Hepatic stellate cell (primary cell): ENCODE data around the gene SLC15A1.

Experiments
- DNase-seq: peaks from one replicate; pipeline ENCODE4 v3.0.0; 2011; ENCODE audit warnings: low spot score

Gene SLC15A1

GRCh38 chr13:98752467-98753290, at the start of gene SLC15A1:
Gene SLC15A1 (minus strand): TSS chr13:98752672. CDS start chr13:98752598, 74 bp downstream.
- no peak for DNase-seq

GRCh38 chr13:98801626-98802418, 49.4 kb upstream of the SLC15A1 start:
- DNase-seq: no peak

- no peak for DNase-seq
Measured at GRCh38 chr13:98800078-98800477, 47.6 kb upstream of the SLC15A1 start.

- no peak for DNase-seq
Measured at GRCh38 chr13:98798849-98799645, 46.6 kb upstream of the SLC15A1 start.

GRCh38 chr13:98797456-98797855, 45.0 kb upstream of the SLC15A1 start:
- no peak for DNase-seq

- DNase-seq: no peak
Measured at GRCh38 chr13:98796798-98797197, 44.3 kb upstream of the SLC15A1 start.

GRCh38 chr13:98796191-98796590, 43.7 kb upstream of the SLC15A1 start:
- DNase-seq: no peak

- DNase-seq: no peak
Measured at GRCh38 chr13:98795220-98795619, 42.7 kb upstream of the SLC15A1 start.

GRCh38 chr13:98794498-98794897, 42.0 kb upstream of the SLC15A1 start:
- DNase-seq: no peak

GRCh38 chr13:98792785-98793495, 40.5 kb upstream of the SLC15A1 start:
- no peak for DNase-seq

- DNase-seq: no peak
Measured at GRCh38 chr13:98792321-98792720, 39.8 kb upstream of the SLC15A1 start.

- no peak for DNase-seq
Measured at GRCh38 chr13:98791611-98792010, 39.1 kb upstream of the SLC15A1 start.

- no peak for DNase-seq
Measured at GRCh38 chr13:98787996-98788395, 35.5 kb upstream of the SLC15A1 start.

- DNase-seq: no peak
Measured at GRCh38 chr13:98787173-98787572, 34.7 kb upstream of the SLC15A1 start.

- DNase-seq: no peak
Measured at GRCh38 chr13:98786023-98786422, 33.6 kb upstream of the SLC15A1 start.

GRCh38 chr13:98785405-98785804, 32.9 kb upstream of the SLC15A1 start:
- DNase-seq: no peak

GRCh38 chr13:98784666-98785065, 32.2 kb upstream of the SLC15A1 start:
- no peak for DNase-seq

GRCh38 chr13:98783856-98784478, 31.5 kb upstream of the SLC15A1 start:
- DNase-seq: no peak

GRCh38 chr13:98782654-98783053, 30.2 kb upstream of the SLC15A1 start:
- DNase-seq: no peak

GRCh38 chr13:98781905-98782304, 29.4 kb upstream of the SLC15A1 start:
- DNase-seq: no peak

GRCh38 chr13:98781470-98781869, 29.0 kb upstream of the SLC15A1 start:
- no peak for DNase-seq
